ENCODE results near the gene L3MBTL3.
A peak's percentile ranks its signal among the peaks of the same experiment; 100 is the strongest.

The L3MBTL3 gene

GRCh38 chr6:130000526-130001421, 17.6 kb upstream of the L3MBTL3 start:
- Histone ChIP-seq H3K4me3 (ENCODE audit: low read depth in 1 of 2, low read length in 2 of 2) (no peak overlapping the region), H3K27me3 (ENCODE audit: control insufficient read depth in 1 of 2, insufficient read depth in 2 of 2, low read length in 2 of 2) (peaks cover 0 to 5% of the 10 kb centered on the region in 2 donors), H3K36me3 (ENCODE audit: control insufficient read depth in 1 of 2, insufficient read depth in 2 of 2, low read length in 2 of 2) (no peaks in the 10 kb centered on the region), H3K4me1 (ENCODE audit: control insufficient read depth in 1 of 2, insufficient read depth in 2 of 2, low read length in 2 of 2) (no peaks in the 10 kb centered on the region), H3K9ac (ENCODE audit: low read depth in 1 of 2, low read length in 2 of 2) (no peak overlapping the region), H3K9me3 (ENCODE audit: control insufficient read depth in 1 of 2, low read length in 2 of 2) (no peaks in the 10 kb centered on the region), H3K27ac (ENCODE audit: low read depth, low read length) (no peak overlapping the region)

DNA sequence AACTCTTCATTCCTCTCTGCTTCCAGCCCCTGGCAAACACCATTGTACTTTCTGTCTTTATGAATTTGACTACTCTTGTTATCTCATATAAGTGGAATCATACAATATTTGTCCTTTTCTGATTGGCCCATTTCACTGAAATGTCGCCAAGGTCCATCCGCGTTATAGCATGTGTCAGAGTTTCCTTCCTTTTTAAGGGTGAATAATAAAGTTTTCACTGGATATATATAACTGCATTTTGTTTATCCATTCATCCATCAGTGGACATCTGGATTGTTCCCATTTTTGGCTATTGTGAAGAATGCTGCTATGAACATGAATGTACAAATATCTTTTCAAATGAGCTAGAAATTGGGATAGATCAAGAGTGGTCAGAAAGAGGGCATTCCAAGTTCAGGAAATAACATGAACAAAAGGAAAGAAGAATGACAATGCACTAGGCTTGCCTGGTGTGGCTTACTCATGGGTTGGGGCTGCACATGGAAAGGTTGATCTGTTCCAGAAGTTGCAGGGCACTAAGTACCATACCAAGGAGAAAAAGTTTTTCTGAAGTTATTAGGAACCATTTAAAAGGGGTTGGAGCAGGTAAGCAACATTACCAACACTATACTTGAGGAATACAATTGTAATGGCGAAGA, 10.0 kb upstream of the L3MBTL3 start:
- Histone ChIP-seq H3K27ac (ENCODE audit: low read depth, low read length) (no peak overlapping the region), H3K4me3 (ENCODE audit: low read depth in 1 of 2, low read length in 2 of 2) (no peak overlapping the region), H3K27me3 (ENCODE audit: control insufficient read depth in 1 of 2, insufficient read depth in 2 of 2, low read length in 2 of 2) (no peaks in the 10 kb centered on the region), H3K9me3 (ENCODE audit: control insufficient read depth in 1 of 2, low read length in 2 of 2) (no peaks in the 10 kb centered on the region), H3K4me1 (ENCODE audit: control insufficient read depth in 1 of 2, insufficient read depth in 2 of 2, low read length in 2 of 2) (no peaks in the 10 kb centered on the region), H3K9ac (ENCODE audit: low read depth in 1 of 2, low read length in 2 of 2) (no peak overlapping the region), H3K36me3 (ENCODE audit: control insufficient read depth in 1 of 2, insufficient read depth in 2 of 2, low read length in 2 of 2) (no peaks in the 10 kb centered on the region)

- H3K4me3 ChIP-seq (ENCODE audit: low read depth in 1 of 2, low read length in 2 of 2) = no peak overlapping the region
- no peak overlapping the region for H3K9ac ChIP-seq (ENCODE audit: low read depth in 1 of 2, low read length in 2 of 2)
- H3K9me3 ChIP-seq (ENCODE audit: control insufficient read depth in 1 of 2, low read length in 2 of 2) = no peaks in the 10 kb centered on the region
- no peaks in the 10 kb centered on the region for H3K4me1 ChIP-seq (ENCODE audit: control insufficient read depth in 1 of 2, insufficient read depth in 2 of 2, low read length in 2 of 2)
- H3K27ac ChIP-seq (ENCODE audit: low read depth, low read length) = no peak overlapping the region
- no peaks in the 10 kb centered on the region for H3K27me3 ChIP-seq (ENCODE audit: control insufficient read depth in 1 of 2, insufficient read depth in 2 of 2, low read length in 2 of 2)
- H3K36me3 ChIP-seq (ENCODE audit: control insufficient read depth in 1 of 2, insufficient read depth in 2 of 2, low read length in 2 of 2) = no peaks in the 10 kb centered on the region
Measured at GRCh38 chr6:130009146-130009545, 9.2 kb upstream of the L3MBTL3 start.

DNA sequence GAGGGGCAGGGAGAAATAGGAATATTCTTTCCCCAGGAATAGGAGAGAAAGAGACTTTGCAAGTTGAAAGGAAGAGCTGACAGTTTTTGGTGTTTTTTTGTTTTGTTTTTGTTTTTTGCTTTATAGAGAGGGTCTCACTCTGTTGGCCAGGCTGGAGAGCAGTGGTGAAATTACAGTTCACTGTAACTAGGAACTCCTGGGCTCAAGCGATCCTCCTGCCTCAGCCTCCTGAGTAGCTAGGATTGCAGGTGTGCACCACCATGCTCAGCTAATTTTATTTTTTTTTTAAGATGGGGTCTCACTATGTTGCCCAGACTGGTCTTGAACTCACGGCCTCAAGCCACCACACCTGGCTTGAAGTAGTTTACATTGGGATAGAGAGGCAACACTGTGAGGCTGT, 8.0 kb upstream of the L3MBTL3 start:
- no peaks in the 10 kb centered on the region for H3K4me1 ChIP-seq (ENCODE audit: control insufficient read depth in 1 of 2, insufficient read depth in 2 of 2, low read length in 2 of 2)
- no peak overlapping the region for H3K27ac ChIP-seq (ENCODE audit: low read depth, low read length)
- H3K4me3 ChIP-seq (ENCODE audit: low read depth in 1 of 2, low read length in 2 of 2) = no peak overlapping the region

DNA sequence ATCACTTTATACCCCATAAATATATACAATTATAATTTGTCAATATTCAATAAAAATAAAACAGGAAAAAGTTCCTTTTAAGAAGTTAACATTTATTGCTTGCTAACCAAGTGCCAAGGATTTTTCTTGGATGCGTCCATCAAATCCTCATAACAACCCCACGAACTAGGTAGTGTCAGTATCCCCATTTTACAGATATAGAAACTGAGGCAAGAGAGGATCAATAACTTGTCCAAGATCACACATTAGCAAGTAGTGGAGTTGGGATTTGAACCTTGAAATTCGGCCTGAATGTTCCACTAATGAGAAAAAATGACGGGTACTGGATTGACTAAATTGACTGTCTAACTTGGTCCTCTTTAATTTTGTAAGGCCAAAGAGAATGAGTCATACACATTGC, 5.7 kb upstream of the L3MBTL3 start:
- H3K9me3 ChIP-seq (ENCODE audit: control insufficient read depth in 1 of 2, low read length in 2 of 2) = no peaks in the 10 kb centered on the region
- no peaks in the 10 kb centered on the region for H3K36me3 ChIP-seq (ENCODE audit: control insufficient read depth in 1 of 2, insufficient read depth in 2 of 2, low read length in 2 of 2)
- H3K9ac ChIP-seq (ENCODE audit: low read depth in 1 of 2, low read length in 2 of 2) = no peak overlapping the region
- H3K4me1 ChIP-seq (ENCODE audit: control insufficient read depth in 1 of 2, insufficient read depth in 2 of 2, low read length in 2 of 2) = no peaks in the 10 kb centered on the region
- H3K27me3 ChIP-seq (ENCODE audit: control insufficient read depth in 1 of 2, insufficient read depth in 2 of 2, low read length in 2 of 2) = no peaks in the 10 kb centered on the region
- no peak overlapping the region for H3K27ac ChIP-seq (ENCODE audit: low read depth, low read length)
- no peak overlapping the region for H3K4me3 ChIP-seq (ENCODE audit: low read depth in 1 of 2, low read length in 2 of 2)

More for the DNA sequence above, 8.0 kb upstream of the L3MBTL3 start:
- no peak overlapping the region for H3K9ac ChIP-seq (ENCODE audit: low read depth in 1 of 2, low read length in 2 of 2)
- H3K27me3 ChIP-seq (ENCODE audit: control insufficient read depth in 1 of 2, insufficient read depth in 2 of 2, low read length in 2 of 2) = no peaks in the 10 kb centered on the region
- H3K36me3 ChIP-seq (ENCODE audit: control insufficient read depth in 1 of 2, insufficient read depth in 2 of 2, low read length in 2 of 2) = no peaks in the 10 kb centered on the region
- no peaks in the 10 kb centered on the region for H3K9me3 ChIP-seq (ENCODE audit: control insufficient read depth in 1 of 2, low read length in 2 of 2)

DNA sequence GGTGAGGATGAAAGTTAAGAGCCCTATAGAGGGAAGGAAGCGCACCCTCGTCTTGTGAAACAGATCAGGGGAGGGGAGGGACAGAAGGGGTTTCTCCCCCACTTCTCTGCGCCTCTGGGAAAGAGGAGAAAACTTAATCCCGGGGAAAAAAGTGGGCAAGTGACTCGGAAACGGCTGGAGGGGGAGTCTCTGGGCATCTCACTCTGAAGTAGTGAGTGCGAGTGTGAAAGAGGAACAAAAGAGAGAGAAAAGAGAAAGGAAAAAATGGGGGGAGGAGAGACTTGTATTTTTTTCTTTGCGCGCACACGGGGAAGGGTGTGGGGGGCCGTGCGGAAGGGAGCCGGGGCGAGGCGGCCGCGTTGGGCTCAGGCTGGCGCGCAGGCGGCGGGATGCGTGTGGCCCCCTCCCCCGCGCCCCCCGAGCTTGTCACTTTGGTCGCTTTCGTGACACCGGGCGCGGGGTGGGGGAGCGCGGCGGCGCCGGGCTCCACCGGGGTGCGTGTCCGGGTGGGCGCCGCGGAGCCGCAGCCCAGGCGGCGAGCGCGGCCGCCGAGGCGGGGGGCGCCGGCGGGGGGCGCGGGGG, 454 bp downstream of the L3MBTL3 start:
- H3K27me3 ChIP-seq (ENCODE audit: control insufficient read depth in 1 of 2, insufficient read depth in 2 of 2, low read length in 2 of 2) = no peaks in the 10 kb centered on the region
- no peaks in the 10 kb centered on the region for H3K9me3 ChIP-seq (ENCODE audit: control insufficient read depth in 1 of 2, low read length in 2 of 2)
- no peaks in the 10 kb centered on the region for H3K36me3 ChIP-seq (ENCODE audit: control insufficient read depth in 1 of 2, insufficient read depth in 2 of 2, low read length in 2 of 2)
- H3K9ac ChIP-seq (ENCODE audit: low read depth in 1 of 2, low read length in 2 of 2) = peak overlapping the region; percentile 69 to 73
- H3K4me1 ChIP-seq (ENCODE audit: control insufficient read depth in 1 of 2, insufficient read depth in 2 of 2, low read length in 2 of 2) = peaks cover 4 to 5% of the 10 kb centered on the region in 2 donors
- H3K27ac ChIP-seq (ENCODE audit: low read depth, low read length) = no peak overlapping the region
- H3K4me3 ChIP-seq (ENCODE audit: low read depth in 1 of 2, low read length in 2 of 2) = peak overlapping the region; percentile 81 to 91

GRCh38 chr6:130019326-130020072, 1.1 kb downstream of the L3MBTL3 start:
- Histone ChIP-seq H3K9ac (ENCODE audit: low read depth in 1 of 2, low read length in 2 of 2) (peak overlapping the region; percentile 54 to 71), H3K36me3 (ENCODE audit: control insufficient read depth in 1 of 2, insufficient read depth in 2 of 2, low read length in 2 of 2) (no peaks in the 10 kb centered on the region), H3K4me1 (ENCODE audit: control insufficient read depth in 1 of 2, insufficient read depth in 2 of 2, low read length in 2 of 2) (peaks cover 4 to 5% of the 10 kb centered on the region in 2 donors), H3K4me3 (ENCODE audit: low read depth in 1 of 2, low read length in 2 of 2) (peak overlapping the region; percentile 80 to 84), H3K9me3 (ENCODE audit: control insufficient read depth in 1 of 2, low read length in 2 of 2) (no peaks in the 10 kb centered on the region), H3K27me3 (ENCODE audit: control insufficient read depth in 1 of 2, insufficient read depth in 2 of 2, low read length in 2 of 2) (no peaks in the 10 kb centered on the region), H3K27ac (ENCODE audit: low read depth, low read length) (no peak overlapping the region)

- Histone ChIP-seq H3K27ac (ENCODE audit: low read depth, low read length) (peak overlapping the region; percentile 57), H3K4me1 (ENCODE audit: control insufficient read depth in 1 of 2, insufficient read depth in 2 of 2, low read length in 2 of 2) (peaks cover 4 to 5% of the 10 kb centered on the region in 2 donors)
Measured at GRCh38 chr6:130020073-130020906, 1.9 kb downstream of the L3MBTL3 start.

GRCh38 chr6:130020907-130021629, 2.7 kb downstream of the L3MBTL3 start:
- Histone ChIP-seq H3K9me3 (ENCODE audit: control insufficient read depth in 1 of 2, low read length in 2 of 2) (no peaks in the 10 kb centered on the region), H3K4me1 (ENCODE audit: control insufficient read depth in 1 of 2, insufficient read depth in 2 of 2, low read length in 2 of 2) (peaks cover 4 to 5% of the 10 kb centered on the region in 2 donors), H3K36me3 (ENCODE audit: control insufficient read depth in 1 of 2, insufficient read depth in 2 of 2, low read length in 2 of 2) (no peaks in the 10 kb centered on the region), H3K27ac (ENCODE audit: low read depth, low read length) (peak overlapping the region; percentile 57), H3K9ac (ENCODE audit: low read depth in 1 of 2, low read length in 2 of 2) (peak overlapping the region in 1 of 2 donors; percentile 52), H3K27me3 (ENCODE audit: control insufficient read depth in 1 of 2, insufficient read depth in 2 of 2, low read length in 2 of 2) (no peaks in the 10 kb centered on the region), H3K4me3 (ENCODE audit: low read depth in 1 of 2, low read length in 2 of 2) (peak overlapping the region; percentile 75 to 81)

More at GRCh38 chr6:130020073-130020906, 1.9 kb downstream of the L3MBTL3 start:
- Histone ChIP-seq H3K36me3 (ENCODE audit: control insufficient read depth in 1 of 2, insufficient read depth in 2 of 2, low read length in 2 of 2) (no peaks in the 10 kb centered on the region), H3K9ac (ENCODE audit: low read depth in 1 of 2, low read length in 2 of 2) (peak overlapping the region; percentile 52 to 62), H3K4me3 (ENCODE audit: low read depth in 1 of 2, low read length in 2 of 2) (peak overlapping the region; percentile 75 to 81), H3K9me3 (ENCODE audit: control insufficient read depth in 1 of 2, low read length in 2 of 2) (no peaks in the 10 kb centered on the region), H3K27me3 (ENCODE audit: control insufficient read depth in 1 of 2, insufficient read depth in 2 of 2, low read length in 2 of 2) (no peaks in the 10 kb centered on the region)
